Vagina (tissue), 2 donors: ENCODE measurements around the gene HNMT. TPM values are rescaled to one million over a fixed set of nuclear protein-coding genes. Genes with fewer than 3 reads are reported as not detected.

Experiments
- DNase-seq, 2 donors: peaks; one replicate each; pipeline ENCODE4 v3.0.0-alpha.2; 2017; ENCODE audit errors: extremely low spot score in 2 of 2
- H3K27ac ChIP-seq: fragments of 200-600 bp; sonication (generic); one replicate; pipeline ENCODE4 v1.5.1; 2019
- H3K27me3 ChIP-seq: fragments of 200-600 bp; sonication (generic); one replicate; pipeline ENCODE4 v1.5.1; 2019
- H3K36me3 ChIP-seq, 2 donors: fragments of 200-600 bp; sonication (generic); one replicate each; pipeline ENCODE4 v1.5.1; 2017 to 2019
- H3K4me1 ChIP-seq: fragments of 200-600 bp; sonication (generic); one replicate; pipeline ENCODE4 v1.5.1; 2019
- H3K4me3 ChIP-seq, 2 donors: fragments of 200-600 bp; sonication (generic); 1 replicate in 1 of 2; 2 replicates in 1 of 2; pipeline ENCODE4 v1.5.1; 2016 to 2019
- H3K9me3 ChIP-seq: fragments of 200-600 bp; sonication (generic); one replicate; pipeline ENCODE4 v1.5.1; 2019
- CTCF ChIP-seq, 3 experiments: fragments of 450-650 bp in 2 of 3; fragments of 200-600 bp in 1 of 3; sonication (generic) in 1 of 3; IDR thresholded peaks; one replicate each; pipeline ENCODE4 v1.5.1; 2017 to 2019; ENCODE audit warnings: antibody characterized with exemption in 3 of 3, mild to moderate bottlenecking in 2 of 3, moderate library complexity in 2 of 3
- POLR2A ChIP-seq, 2 donors: fragments of 450-650 bp; IDR thresholded peaks; one replicate each; pipeline ENCODE4 v1.6.1; 2017; ENCODE audit warnings: antibody characterized with exemption in 2 of 2, mild to moderate bottlenecking in 2 of 2, moderate library complexity in 2 of 2
- POLR2AphosphoS5 ChIP-seq, 2 donors: sonication (generic); formaldehyde crosslinking; IDR thresholded peaks; one replicate each; pipeline ENCODE4 v1.9.0; 2017; ENCODE audit warnings: antibody characterized with exemption in 2 of 2, mild to moderate bottlenecking in 2 of 2, low read depth in 1 of 2; ENCODE audit not compliant: insufficient read depth in 1 of 2
- intact Hi-C: fragments of 100-400 bp; cut with DNase I; formaldehyde crosslinking; loops from one replicate; pipeline ENCODE4 v1.15.1; 2023
- total RNA-seq: library from RNA; depleted of rRNA; stranded (reverse); fragments of >200 nt; gene quantifications from one replicate; pipeline ENCODE4 v1.2.3, GENCODE V29; 2016

The HNMT gene
- total RNA-seq, 1 donor from 2014 or later = 18.9 TPM

- no peak for TF ChIP-seq CTCF (IDR thresholded peaks at IDR 0.05)
- TF ChIP-seq POLR2AphosphoS5 (IDR thresholded peaks at IDR 0.05; ENCODE audit: insufficient read depth in 1 of 2, low read depth in 1 of 2) = no peak
- no peak for TF ChIP-seq POLR2A (IDR thresholded peaks at IDR 0.05)
- Histone ChIP-seq H3K27ac (no peak overlapping the region), H3K27me3 (no peaks in the 10 kb centered on the region), H3K4me3 (no peak overlapping the region), H3K36me3 (no peaks in the 10 kb centered on the region), H3K4me1 (no peaks in the 10 kb centered on the region), H3K9me3 (no peaks in the 10 kb centered on the region)
- no peak for DNase-seq
- intact Hi-C loops = no loop called here
Observed at GRCh38 chr2:137981112-137981656, 16.9 kb downstream of the HNMT start.

- Histone ChIP-seq H3K36me3 (no peaks in the 10 kb centered on the region), H3K9me3 (no peaks in the 10 kb centered on the region), H3K27me3 (no peaks in the 10 kb centered on the region), H3K4me1 (no peaks in the 10 kb centered on the region), H3K27ac (no peak overlapping the region), H3K4me3 (no peak overlapping the region)
- no peak for DNase-seq
- intact Hi-C loops = no loop called here
- TF ChIP-seq CTCF (IDR thresholded peaks at IDR 0.05) (no peak), POLR2AphosphoS5 (IDR thresholded peaks at IDR 0.05; ENCODE audit: insufficient read depth in 1 of 2, low read depth in 1 of 2) (no peak), POLR2A (IDR thresholded peaks at IDR 0.05) (no peak)
Observed at GRCh38 chr2:137983581-137983980, 19.3 kb downstream of the HNMT start.

GRCh38 chr2:137986268-137986667, 22.0 kb downstream of the HNMT start:
- no peaks in the 10 kb centered on the region for H3K4me1 ChIP-seq
- no peak overlapping the region for H3K4me3 ChIP-seq
- DNase-seq = no peak
- no peaks in the 10 kb centered on the region for H3K27me3 ChIP-seq
- H3K9me3 ChIP-seq = no peaks in the 10 kb centered on the region
- TF ChIP-seq CTCF (IDR thresholded peaks at IDR 0.05) (no peak), POLR2A (IDR thresholded peaks at IDR 0.05) (no peak), POLR2AphosphoS5 (IDR thresholded peaks at IDR 0.05; ENCODE audit: insufficient read depth in 1 of 2, low read depth in 1 of 2) (no peak)
- intact Hi-C loops = no loop called here
- no peaks in the 10 kb centered on the region for H3K36me3 ChIP-seq
- H3K27ac ChIP-seq = no peak overlapping the region

DNA sequence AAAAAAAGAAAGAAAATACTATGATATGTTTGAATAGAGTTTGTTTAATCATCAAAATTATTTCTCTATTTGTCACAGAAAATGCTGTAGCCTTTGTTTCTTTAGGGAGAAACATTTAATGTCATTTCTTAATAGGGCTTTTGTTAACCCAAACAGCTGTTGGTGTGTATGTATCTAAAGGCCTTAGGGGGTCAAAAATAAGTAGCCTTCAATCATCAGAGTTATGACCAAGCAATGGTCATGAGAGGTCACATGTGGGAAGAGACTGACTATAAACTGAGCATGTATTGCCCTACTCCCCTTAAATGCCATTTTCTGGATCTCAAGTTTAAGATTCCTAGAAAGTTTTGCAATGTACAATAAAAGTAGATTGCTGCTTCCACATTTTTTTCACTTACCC, 22.7 kb downstream of the HNMT start:
- no peaks in the 10 kb centered on the region for H3K4me1 ChIP-seq
- intact Hi-C loops = no loop called here
- TF ChIP-seq CTCF (IDR thresholded peaks at IDR 0.05) (no peak), POLR2AphosphoS5 (IDR thresholded peaks at IDR 0.05; ENCODE audit: insufficient read depth in 1 of 2, low read depth in 1 of 2) (no peak), POLR2A (IDR thresholded peaks at IDR 0.05) (no peak)
- DNase-seq = no peak
- no peak overlapping the region for H3K4me3 ChIP-seq
- no peak overlapping the region for H3K27ac ChIP-seq
- peaks cover 0 to 2% of the 10 kb centered on the region in 2 donors for H3K36me3 ChIP-seq
- H3K9me3 ChIP-seq = no peaks in the 10 kb centered on the region
- H3K27me3 ChIP-seq = no peaks in the 10 kb centered on the region

DNA sequence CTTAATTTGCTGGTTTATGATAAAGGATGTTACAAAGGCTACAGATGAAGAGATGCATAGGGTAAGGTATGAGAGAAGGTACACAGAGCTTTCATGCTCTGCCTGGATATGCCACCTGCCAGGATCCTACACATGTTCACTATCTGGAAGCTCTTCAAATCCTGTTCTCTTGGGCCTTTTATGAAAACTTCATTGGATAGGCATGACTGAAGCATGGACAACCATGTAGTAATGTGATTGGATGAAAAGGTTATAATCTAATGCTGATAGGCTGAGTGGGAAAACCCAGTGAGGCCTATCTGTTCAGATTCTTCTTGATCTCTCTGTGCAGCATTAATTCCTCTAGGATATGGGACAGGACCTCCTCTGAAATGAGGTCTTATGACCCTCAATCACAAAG, 26.8 kb downstream of the HNMT start:
- Histone ChIP-seq H3K27ac (no peak overlapping the region), H3K4me3 (no peak overlapping the region), H3K36me3 (peaks cover 0 to 7% of the 10 kb centered on the region in 2 donors), H3K9me3 (no peaks in the 10 kb centered on the region), H3K27me3 (no peaks in the 10 kb centered on the region), H3K4me1 (no peaks in the 10 kb centered on the region)
- intact Hi-C loops = no loop called here
- TF ChIP-seq POLR2A (IDR thresholded peaks at IDR 0.05) (no peak), POLR2AphosphoS5 (IDR thresholded peaks at IDR 0.05; ENCODE audit: insufficient read depth in 1 of 2, low read depth in 1 of 2) (no peak), CTCF (IDR thresholded peaks at IDR 0.05) (no peak)
- no peak for DNase-seq
